ENCODE results near the gene NAALADL1. TPM values are rescaled to one million over a fixed set of nuclear protein-coding genes. Genes with fewer than 3 reads are reported as not detected.

NAALADL1 gene
- total RNA-seq, 1 experiment from 2014 or later = not detected

DNA sequence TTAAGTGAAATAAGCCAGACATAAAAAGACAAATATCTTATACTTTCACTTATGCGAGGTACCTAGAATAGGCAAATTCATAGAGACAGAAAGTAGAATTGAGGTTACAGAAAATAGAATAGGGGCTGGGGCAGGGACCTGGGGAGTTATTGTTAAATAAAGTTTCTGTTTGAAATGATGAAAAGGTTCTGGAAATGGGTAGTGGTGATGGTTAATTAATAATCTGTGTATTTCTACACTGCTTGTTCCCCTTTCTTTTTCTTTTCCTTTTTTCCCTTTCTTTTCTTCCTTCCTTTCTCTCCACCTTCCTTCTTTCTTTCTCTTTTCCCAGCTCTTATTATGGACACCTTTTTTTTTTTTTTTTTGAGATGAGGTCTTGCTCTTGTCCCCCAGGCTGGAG lies 2.8 kb downstream of the NAALADL1 start:
- no peak overlapping the region for H2AFZ ChIP-seq (ENCODE audit: low read depth, low read length, poor library complexity, severe bottlenecking)
- no peaks in the 10 kb centered on the region for H3K9me3 ChIP-seq (ENCODE audit: control insufficient read depth in 1 of 2, insufficient read depth in 1 of 2, low read depth in 1 of 2, low read length in 2 of 2)
- H3K27ac ChIP-seq (ENCODE audit: low read depth, low read length) = no peak overlapping the region
- H3K4me2 ChIP-seq (ENCODE audit: low read length) = no peak overlapping the region
- H3K9me2 ChIP-seq (ENCODE audit: insufficient read depth) = no peaks in the 10 kb centered on the region
- no TSS peak for BruUV-seq (replicated peaks)
- no peaks in the 10 kb centered on the region for H3K79me2 ChIP-seq (ENCODE audit: insufficient read depth, low read length)
- TF ChIP-seq RAD21 (IDR thresholded peaks at IDR 0.05; ENCODE audit: low read depth) (no peak), TCF7L2 (IDR thresholded peaks at IDR 0.05; ENCODE audit: borderline replicate concordance, extremely low read depth, insufficient read depth, insufficient read length) (no peak), MAX (IDR thresholded peaks at IDR 0.05) (no peak), ZFX (IDR thresholded peaks at IDR 0.05) (no peak), CTCF (IDR thresholded peaks at IDR 0.05 in 2 of 3, conservative IDR thresholded peaks at IDR 0.05 in 1 of 3; ENCODE audit: borderline replicate concordance in 1 of 3, insufficient read depth in 1 of 3, low read depth in 2 of 3, low read length in 2 of 3) (no peak), POLR2A (IDR thresholded peaks at IDR 0.05; ENCODE audit: borderline replicate concordance, extremely low read depth, insufficient read depth, insufficient read length) (no peak), POLR2AphosphoS5 (IDR thresholded peaks at IDR 0.05; ENCODE audit: low read depth, low read length) (no peak), ZNF274 (IDR thresholded peaks at IDR 0.05; ENCODE audit: low read depth, low read length) (no peak), FOSL1 (IDR thresholded peaks at IDR 0.05; ENCODE audit: low read depth) (no peak), JUND (IDR thresholded peaks at IDR 0.05) (no peak), SP1 (IDR thresholded peaks at IDR 0.05; ENCODE audit: low read depth) (no peak)
- TF ChIP-seq, protein P1, sequence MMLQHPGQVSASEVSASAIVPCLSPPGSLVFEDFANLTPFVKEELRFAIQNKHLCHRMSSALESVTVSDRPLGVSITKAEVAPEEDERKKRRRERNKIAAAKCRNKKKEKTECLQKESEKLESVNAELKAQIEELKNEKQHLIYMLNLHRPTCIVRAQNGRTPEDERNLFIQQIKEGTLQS (IDR thresholded peaks at IDR 0.05) = no peak
- CTCF ChIA-PET = no interaction called here
- intact Hi-C loops (cut with micrococcal nuclease) = no loop called here
- no peaks in the 10 kb centered on the region for H4K20me1 ChIP-seq (ENCODE audit: insufficient read depth)
- POLR2A ChIA-PET = interaction anchor here (0.8 kb wide), 1 partner anchor 10 kb away, joined by 3 read pairs; no protein-coding TSS in a partner anchor
- no peak for ATAC-seq
- no peaks in the 10 kb centered on the region for H3K27me3 ChIP-seq (ENCODE audit: insufficient read depth, low read length)
- RAD21 ChIA-PET (ENCODE audit: low non-redundant PET in 1 of 2, low total read pairs in 2 of 2, uncharacterized antibody in 2 of 2, unreplicated experiment in 2 of 2) = no interaction called here
- no peak overlapping the region for H3K9ac ChIP-seq (ENCODE audit: low read length)
- H3K36me3 ChIP-seq (ENCODE audit: control insufficient read depth in 1 of 2, insufficient read depth in 2 of 2, low read length in 2 of 2) = no peaks in the 10 kb centered on the region
- DNase-seq (ENCODE audit: low read depth, low spot score) = no peak
- H3K4me3 ChIP-seq (replicated peaks in 1 of 2; ENCODE audit: low read depth in 1 of 2, low read length in 2 of 2) = no peak overlapping the region
- H3K4me1 ChIP-seq (ENCODE audit: control insufficient read depth in 1 of 2, insufficient read depth in 2 of 2, low read length in 2 of 2) = peaks cover 0 to 4% of the 10 kb centered on the region in 2 experiments; a peak in 1 of 4 replicates
